Neuronal stem cell (in vitro differentiated cells): ENCODE data around the gene USP9X.
A peak's percentile ranks its signal among the peaks of the same experiment; 100 is the strongest.

Experiments used
- DNase-seq: peaks from one replicate; pipeline ENCODE4 v3.0.0-alpha.2; 2013; ENCODE audit warnings: low spot score
- H2AFZ ChIP-seq: one replicate; pipeline ENCODE4 v1.6.1; 2013; ENCODE audit warnings: mild to moderate bottlenecking, low read length, inconsistent platforms
- H2AK5ac ChIP-seq: 2 replicates; pipeline ENCODE4 v1.6.1; 2013; ENCODE audit warnings: low read depth, mild to moderate bottlenecking, inconsistent platforms, low read length, moderate library complexity, mixed read lengths
- H2BK120ac ChIP-seq: 2 replicates; pipeline ENCODE4 v1.6.1; 2013; ENCODE audit warnings: low read depth, mild to moderate bottlenecking, inconsistent platforms, low read length, moderate library complexity, mixed read lengths
- H2BK12ac ChIP-seq: one replicate; pipeline ENCODE4 v1.6.1; 2013; ENCODE audit warnings: low read length, inconsistent platforms
- H2BK15ac ChIP-seq: 2 replicates; pipeline ENCODE4 v1.6.1; 2013; ENCODE audit warnings: mild to moderate bottlenecking, low read length, inconsistent platforms, mixed read lengths
- H2BK5ac ChIP-seq: one replicate; pipeline ENCODE4 v1.6.1; 2013; ENCODE audit warnings: inconsistent platforms, mild to moderate bottlenecking, low read length, moderate library complexity
- H3K14ac ChIP-seq: one replicate; pipeline ENCODE4 v1.6.1; 2013; ENCODE audit warnings: low read length, inconsistent platforms
- H3K18ac ChIP-seq: 2 replicates; pipeline ENCODE4 v1.6.1; 2013; ENCODE audit warnings: low read length, inconsistent platforms
- H3K23ac ChIP-seq: 2 replicates; pipeline ENCODE4 v1.6.1; 2013; ENCODE audit warnings: low read depth, mild to moderate bottlenecking, mixed read lengths, low read length, inconsistent platforms; ENCODE audit not compliant: poor library complexity
- H3K27ac ChIP-seq: replicated peaks from 3 replicates; pipeline ENCODE4 v1.5.1; 2013; ENCODE audit warnings: low read length, inconsistent platforms
- H3K27me3 ChIP-seq, 3 experiments: 2 replicates each; pipeline ENCODE4 v1.6.1; 2013; ENCODE audit warnings: low read length in 3 of 3, mild to moderate bottlenecking in 2 of 3, inconsistent platforms in 1 of 3, low read depth in 1 of 3, mixed read lengths in 1 of 3, moderate library complexity in 1 of 3; ENCODE audit not compliant: control insufficient read depth in 3 of 3, insufficient read depth in 3 of 3
- H3K36me3 ChIP-seq, 2 donors: replicated peaks in 1 of 2; 2 replicates each; pipeline ENCODE4 v1.6.1; 2013; ENCODE audit warnings: low read length in 2 of 2; ENCODE audit not compliant: control insufficient read depth in 2 of 2, insufficient read depth in 2 of 2
- H3K4ac ChIP-seq: 2 replicates; pipeline ENCODE4 v1.6.1; 2013; ENCODE audit warnings: inconsistent platforms, mild to moderate bottlenecking, low read length, moderate library complexity
- H3K4me1 ChIP-seq, 2 donors: 1 replicate in 1 of 2; 2 replicates in 1 of 2; pipeline ENCODE4 v1.6.1; 2013; ENCODE audit warnings: low read length in 2 of 2, low read depth in 1 of 2; ENCODE audit not compliant: control insufficient read depth in 2 of 2, insufficient read depth in 1 of 2
- H3K4me2 ChIP-seq: one replicate; pipeline ENCODE4 v1.6.1; 2013; ENCODE audit warnings: mild to moderate bottlenecking, low read length, inconsistent platforms; ENCODE audit not compliant: insufficient read depth, poor library complexity, severe bottlenecking
- H3K4me3 ChIP-seq, 2 donors: 2 replicates each; pipeline ENCODE4 v1.5.1; 2013; ENCODE audit warnings: low read length in 2 of 2, mild to moderate bottlenecking in 2 of 2, inconsistent platforms in 1 of 2, moderate library complexity in 1 of 2
- H3K79me1 ChIP-seq: one replicate; pipeline ENCODE4 v1.6.1; 2013; ENCODE audit warnings: low read depth, mild to moderate bottlenecking, inconsistent platforms, low read length, moderate library complexity
- H3K9ac ChIP-seq: one replicate; pipeline ENCODE4 v1.6.1; 2013; ENCODE audit warnings: mild to moderate bottlenecking, low read depth, low read length, inconsistent platforms; ENCODE audit not compliant: poor library complexity
- H3K9me3 ChIP-seq, 2 donors: replicated peaks in 1 of 2; 2 replicates each; pipeline versions ENCODE3 to v1.6.1; 2013; ENCODE audit warnings: low read length in 2 of 2, mild to moderate bottlenecking in 2 of 2, inconsistent platforms in 1 of 2, low read depth in 1 of 2, mixed read lengths in 1 of 2, moderate library complexity in 1 of 2; ENCODE audit not compliant: control insufficient read depth in 2 of 2, insufficient read depth in 1 of 2
- H4K8ac ChIP-seq: one replicate; pipeline ENCODE4 v1.6.1; 2013; ENCODE audit warnings: low read depth, mild to moderate bottlenecking, inconsistent platforms, low read length, moderate library complexity
- H4K91ac ChIP-seq: one replicate; pipeline ENCODE4 v1.6.1; 2013; ENCODE audit warnings: low read length, low read depth, mild to moderate bottlenecking, inconsistent platforms; ENCODE audit not compliant: poor library complexity
- WGBS, 2 donors: extraction: QIAGEN DNeasy Blood & Tissue Kit; methylation state at CpG; one replicate each; pipeline ENCODE4 v1.1.7; 2013; ENCODE audit warnings: missing lambda C conversion rate in 2 of 2, mixed read lengths in 1 of 2; ENCODE audit not compliant: insufficient read length in 2 of 2, insufficient replicate concordance in 1 of 2; ENCODE audit errors: extremely low coverage in 2 of 2; 5-methylcytosine and 5-hydroxymethylcytosine counted together

USP9X gene

GRCh38 chrX:41258226-41258625, 173.0 kb downstream of the USP9X start:
- Histone ChIP-seq H3K14ac (no peak overlapping the region), H3K27ac (no peak overlapping the region), H3K4me2 (no peak overlapping the region), H3K4me1 (no peaks in the 10 kb centered on the region), H3K18ac (no peak overlapping the region), H3K4ac (no peak overlapping the region), H3K9ac (no peak overlapping the region), H2BK5ac (no peak overlapping the region), H2BK12ac (no peak overlapping the region), H3K4me3 (no peak overlapping the region), H3K9me3 (no peaks in the 10 kb centered on the region), H2BK15ac (no peak overlapping the region), H3K79me1 (no peaks in the 10 kb centered on the region), H4K91ac (no peak overlapping the region), H3K36me3 (no peaks in the 10 kb centered on the region), H2AFZ (no peak overlapping the region), H4K8ac (no peak overlapping the region), H2AK5ac (no peak overlapping the region), H2BK120ac (no peak overlapping the region), H3K27me3 (peaks cover 0 to 3% (median 0%) of the 10 kb centered on the region in 3 experiments), H3K23ac (no peak overlapping the region)
- no peak for DNase-seq
- WGBS, 2 donors, result no CpG with 5 or more reads among the region's 11 CpGs

DNA sequence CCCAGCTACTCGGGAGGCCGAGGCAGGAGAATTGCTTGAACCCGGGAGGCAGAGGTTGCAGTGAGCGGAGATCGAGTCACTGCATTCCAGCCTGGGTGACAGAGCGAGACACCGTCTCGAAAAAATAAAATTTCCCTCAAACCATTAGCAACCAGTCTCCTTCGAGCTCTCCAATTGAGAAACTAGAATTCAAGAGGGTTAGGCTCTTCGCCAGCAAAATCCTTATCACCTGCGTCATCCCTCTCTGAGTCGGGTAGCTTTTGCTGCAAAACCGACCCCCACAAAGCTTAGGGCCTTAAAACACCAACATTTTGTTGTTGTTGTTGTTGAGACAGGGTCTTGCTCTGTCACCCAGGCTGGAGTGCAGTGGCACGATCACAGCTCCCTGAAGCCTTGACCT, 173.6 kb downstream of the USP9X start:
- H2BK5ac ChIP-seq, result no peak overlapping the region
- H3K14ac ChIP-seq, result no peak overlapping the region
- no peak overlapping the region for H3K4me3 ChIP-seq
- no peak overlapping the region for H4K91ac ChIP-seq
- no peak overlapping the region for H2AFZ ChIP-seq
- DNase-seq, result no peak
- no peak overlapping the region for H3K23ac ChIP-seq
- no peak overlapping the region for H3K18ac ChIP-seq
- no peak overlapping the region for H3K4me2 ChIP-seq
- H3K4ac ChIP-seq, result no peak overlapping the region
- no peak overlapping the region for H2AK5ac ChIP-seq
- no peak overlapping the region for H2BK15ac ChIP-seq
- H3K27me3 ChIP-seq, result no peaks in the 10 kb centered on the region
- no peak overlapping the region for H4K8ac ChIP-seq
- H2BK120ac ChIP-seq, result no peak overlapping the region
- no peak overlapping the region for H3K9ac ChIP-seq
- no peak overlapping the region for H3K27ac ChIP-seq
- no peaks in the 10 kb centered on the region for H3K4me1 ChIP-seq
- H3K36me3 ChIP-seq, result no peaks in the 10 kb centered on the region
- no peak overlapping the region for H2BK12ac ChIP-seq
- H3K79me1 ChIP-seq, result no peaks in the 10 kb centered on the region
- no CpG with 5 or more reads among the region's 14 CpGs for WGBS, 2 donors
- no peaks in the 10 kb centered on the region for H3K9me3 ChIP-seq

- Histone ChIP-seq H3K18ac (no peak overlapping the region), H3K36me3 (no peaks in the 10 kb centered on the region), H3K9me3 (no peaks in the 10 kb centered on the region), H3K4me1 (no peaks in the 10 kb centered on the region), H3K27ac (no peak overlapping the region), H3K4me2 (no peak overlapping the region), H3K14ac (no peak overlapping the region), H3K23ac (no peak overlapping the region), H2AFZ (no peak overlapping the region), H2BK12ac (no peak overlapping the region), H4K91ac (no peak overlapping the region), H2AK5ac (no peak overlapping the region), H3K27me3 (no peaks in the 10 kb centered on the region), H3K9ac (no peak overlapping the region), H3K79me1 (no peaks in the 10 kb centered on the region), H3K4ac (no peak overlapping the region), H2BK120ac (no peak overlapping the region), H2BK15ac (no peak overlapping the region), H2BK5ac (no peak overlapping the region), H3K4me3 (no peak overlapping the region), H4K8ac (peak overlapping the region; percentile 43)
- no CpG with 5 or more reads among the region's 13 CpGs for WGBS, 2 donors
- DNase-seq, result no peak
Observed at GRCh38 chrX:41259516-41259915, 174.3 kb downstream of the USP9X start.

- H3K27me3 ChIP-seq, result no peaks in the 10 kb centered on the region
- H3K14ac ChIP-seq, result no peak overlapping the region
- H3K79me1 ChIP-seq, result no peaks in the 10 kb centered on the region
- H2AFZ ChIP-seq, result peak overlapping the region; percentile 2
- H3K23ac ChIP-seq, result no peak overlapping the region
- no peak overlapping the region for H2BK120ac ChIP-seq
- no peak overlapping the region for H2BK5ac ChIP-seq
- no CpG with 5 or more reads among the region's 8 CpGs for WGBS, 2 donors
- no peak for DNase-seq
- no peak overlapping the region for H3K4me3 ChIP-seq
- no peaks in the 10 kb centered on the region for H3K4me1 ChIP-seq
- no peak overlapping the region for H2BK12ac ChIP-seq
- H4K8ac ChIP-seq, result no peak overlapping the region
- H3K18ac ChIP-seq, result no peak overlapping the region
- H2BK15ac ChIP-seq, result no peak overlapping the region
- no peak overlapping the region for H2AK5ac ChIP-seq
- no peak overlapping the region for H3K4ac ChIP-seq
- H4K91ac ChIP-seq, result no peak overlapping the region
- H3K36me3 ChIP-seq, result no peaks in the 10 kb centered on the region
- no peak overlapping the region for H3K4me2 ChIP-seq
- H3K9ac ChIP-seq, result no peak overlapping the region
- no peak overlapping the region for H3K27ac ChIP-seq
- no peaks in the 10 kb centered on the region for H3K9me3 ChIP-seq
Observed at GRCh38 chrX:41265615-41266014, 180.4 kb downstream of the USP9X start.
